NCI-H1048 (cell line): ENCODE measurements around the gene KCNQ5.

Experiments
- DNase-seq: peaks from one replicate; lab custom pipeline; 2025; lab: John Stamatoyannopoulos, UW

KCNQ5 gene

GRCh38 chr6:73003302-73003701, 381.4 kb downstream of the KCNQ5 start:
- DNase-seq, result no peak

- no peak for DNase-seq
Measured at GRCh38 chr6:73004231-73004630, 382.4 kb downstream of the KCNQ5 start.

GRCh38 chr6:73004861-73005260, 383.0 kb downstream of the KCNQ5 start:
- no peak for DNase-seq

- no peak for DNase-seq
Measured at GRCh38 chr6:73006146-73006545, 384.3 kb downstream of the KCNQ5 start.

- DNase-seq, result no peak
Measured at GRCh38 chr6:73011945-73012344, 390.1 kb downstream of the KCNQ5 start.

- no peak for DNase-seq
Measured at GRCh38 chr6:73017476-73017875, 395.6 kb downstream of the KCNQ5 start.

GRCh38 chr6:73024598-73024997, 402.7 kb downstream of the KCNQ5 start:
- DNase-seq, result no peak

GRCh38 chr6:73027691-73028090, 405.8 kb downstream of the KCNQ5 start:
- DNase-seq, result no peak

- DNase-seq, result no peak
Measured at GRCh38 chr6:73028124-73028766, 406.4 kb downstream of the KCNQ5 start.

- no peak for DNase-seq
Measured at GRCh38 chr6:73028893-73029450, 407.1 kb downstream of the KCNQ5 start.

- DNase-seq, result no peak
Measured at GRCh38 chr6:73030257-73030656, 408.4 kb downstream of the KCNQ5 start.

GRCh38 chr6:73030791-73031782, 409.2 kb downstream of the KCNQ5 start:
- DNase-seq, result no peak

- DNase-seq, result no peak
Measured at GRCh38 chr6:73032586-73032985, 410.7 kb downstream of the KCNQ5 start.

GRCh38 chr6:73036689-73037088, 414.8 kb downstream of the KCNQ5 start:
- DNase-seq, result no peak

GRCh38 chr6:73041051-73041450, 419.2 kb downstream of the KCNQ5 start:
- DNase-seq, result no peak

GRCh38 chr6:73042892-73043291, 421.0 kb downstream of the KCNQ5 start:
- no peak for DNase-seq

GRCh38 chr6:73043446-73043845, 421.6 kb downstream of the KCNQ5 start:
- DNase-seq, result no peak

- DNase-seq, result no peak
Measured at GRCh38 chr6:73045609-73046008, 423.7 kb downstream of the KCNQ5 start.

GRCh38 chr6:73047801-73048200, 425.9 kb downstream of the KCNQ5 start:
- DNase-seq, result no peak

- DNase-seq, result no peak
Measured at GRCh38 chr6:73049971-73050594, 428.2 kb downstream of the KCNQ5 start.

- no peak for DNase-seq
Measured at GRCh38 chr6:73050706-73051105, 428.8 kb downstream of the KCNQ5 start.

GRCh38 chr6:73051147-73051546, 429.3 kb downstream of the KCNQ5 start:
- DNase-seq, result no peak
